GM23338 (cell line): ENCODE measurements around the gene RUVBL2. TPM values are rescaled to one million over a fixed set of nuclear protein-coding genes. Genes with fewer than 3 reads are reported as not detected.

Experiments used
- ATAC-seq: fragments of 200-7000 bp; cut with Tn5 transposase; 3 replicates; pipeline ENCODE4 v1.9.1; 2020
- DNase-seq: peaks from one replicate; pipeline ENCODE4 v3.0.0-alpha.2; 2015; ENCODE audit warnings: low spot score
- H2AFZ ChIP-seq: fragments of 200-600 bp; sonication (generic); 2 replicates; pipeline ENCODE4 v1.8.0; 2016; ENCODE audit warnings: antibody characterized with exemption, mild to moderate bottlenecking, moderate library complexity
- H3F3A ChIP-seq: fragments of 200-600 bp; sonication (generic); replicated peaks from 2 replicates; pipeline ENCODE4 v1.8.0; 2017; ENCODE audit warnings: antibody characterized with exemption, mixed run types, low read depth
- H3K27ac ChIP-seq: fragments of 200-600 bp; sonication (generic); 2 replicates; pipeline ENCODE4 v1.6.1; 2016; ENCODE audit warnings: low read depth
- H3K27me3 ChIP-seq: fragments of 200-600 bp; sonication (generic); 2 replicates; pipeline ENCODE4 v1.8.0; 2016; ENCODE audit warnings: mild to moderate bottlenecking, mixed run types, moderate library complexity; ENCODE audit not compliant: insufficient read depth
- H3K36me3 ChIP-seq: fragments of 200-600 bp; sonication (generic); 2 replicates; pipeline ENCODE4 v1.8.0; 2016; ENCODE audit warnings: mild to moderate bottlenecking; ENCODE audit not compliant: insufficient read depth
- H3K4me1 ChIP-seq: fragments of 200-600 bp; sonication (generic); 2 replicates; pipeline ENCODE4 v1.8.0; 2016; ENCODE audit warnings: mild to moderate bottlenecking, moderate library complexity; ENCODE audit not compliant: insufficient read depth
- H3K4me2 ChIP-seq: fragments of 200-600 bp; sonication (generic); 2 replicates; pipeline ENCODE4 v1.7.1; 2017; ENCODE audit warnings: mixed run types
- H3K4me3 ChIP-seq: fragments of 200-600 bp; sonication (generic); 2 replicates; pipeline ENCODE4 v1.6.1; 2016; ENCODE audit warnings: mixed run types
- H3K79me2 ChIP-seq: fragments of 200-600 bp; sonication (generic); replicated peaks from 2 replicates; pipeline ENCODE4 v1.8.0; 2017; ENCODE audit warnings: mild to moderate bottlenecking; ENCODE audit not compliant: insufficient read depth
- H3K9me2 ChIP-seq: fragments of 200-600 bp; sonication (generic); 2 replicates; pipeline ENCODE4 v1.8.0; 2017; ENCODE audit not compliant: insufficient read depth
- H4K20me1 ChIP-seq: fragments of 200-600 bp; sonication (generic); replicated peaks from 2 replicates; pipeline ENCODE4 v1.8.0; 2017; ENCODE audit warnings: mild to moderate bottlenecking; ENCODE audit not compliant: insufficient read depth
- H3K27ac Mint-ChIP-seq: 2 replicates; pipeline ENCODE4 v1.8.0; 2020; ENCODE audit warnings: inconsistent platforms, mild to moderate bottlenecking, moderate library complexity, mixed read lengths
- H3K27me3 Mint-ChIP-seq: 3 replicates; pipeline ENCODE4 v1.8.0; 2022; ENCODE audit warnings: low read depth, mild to moderate bottlenecking, moderate library complexity, mixed read lengths, inconsistent platforms; ENCODE audit not compliant: insufficient read depth, poor library complexity
- H3K36me3 Mint-ChIP-seq: 3 replicates; pipeline ENCODE4 v1.8.0; 2021; ENCODE audit warnings: low read depth, mild to moderate bottlenecking, inconsistent platforms, moderate library complexity, mixed read lengths
- H3K4me1 Mint-ChIP-seq: 3 replicates; pipeline ENCODE4 v1.8.0; 2020; ENCODE audit warnings: mild to moderate bottlenecking, inconsistent platforms, mixed read lengths
- H3K4me3 Mint-ChIP-seq: 3 replicates; pipeline ENCODE4 v1.8.0; 2021; ENCODE audit warnings: moderate library complexity, mild to moderate bottlenecking, inconsistent platforms, mixed read lengths
- H3K9me3 Mint-ChIP-seq: 3 replicates; pipeline ENCODE4 v1.8.0; 2020; ENCODE audit warnings: moderate library complexity, mild to moderate bottlenecking, inconsistent platforms, mixed read lengths
- CREB1 ChIP-seq: fragments of 250-450 bp; sonication (Bioruptor Pico); IDR thresholded peaks from 2 replicates; pipeline ENCODE4 v1.5.0; 2020; ENCODE audit warnings: low read depth, mild to moderate bottlenecking, moderate library complexity
- EZH2 ChIP-seq: fragments of 200-600 bp; sonication (generic); IDR thresholded peaks from one replicate; pipeline ENCODE4 v1.8.0; 2017; ENCODE audit warnings: antibody characterized with exemption, mild to moderate bottlenecking, low read depth; ENCODE audit not compliant: unreplicated experiment
- EZH2phosphoT487 ChIP-seq: fragments of 200-600 bp; sonication (generic); IDR thresholded peaks from one replicate; pipeline ENCODE4 v1.8.1; 2018; ENCODE audit warnings: antibody characterized with exemption; ENCODE audit not compliant: unreplicated experiment
- JUNB ChIP-seq: IDR thresholded peaks from one replicate; pipeline ENCODE4 v1.6.1; 2016; ENCODE audit warnings: antibody characterized with exemption; ENCODE audit not compliant: unreplicated experiment
- NANOG ChIP-seq: IDR thresholded peaks from 2 replicates; pipeline ENCODE4 v1.6.1; 2016; ENCODE audit warnings: antibody characterized with exemption, borderline replicate concordance
- POLR2AphosphoS5 ChIP-seq: IDR thresholded peaks from 2 replicates; pipeline ENCODE4 v1.6.1; 2016; ENCODE audit warnings: antibody characterized with exemption, low read depth
- STAT1 ChIP-seq: IDR thresholded peaks from one replicate; pipeline ENCODE4 v1.6.1; 2016; ENCODE audit warnings: antibody characterized with exemption; ENCODE audit not compliant: unreplicated experiment
- ZNF114 ChIP-seq: fragments of 250-450 bp; sonication (Bioruptor Pico); IDR thresholded peaks from 2 replicates; pipeline ENCODE4 v1.5.0; 2020; ENCODE audit warnings: mild to moderate bottlenecking, moderate library complexity
- ZNF331 ChIP-seq: fragments of 250-450 bp; sonication (Bioruptor Pico); IDR thresholded peaks from 2 replicates; pipeline ENCODE4 v1.5.0; 2020; ENCODE audit warnings: low read depth, mild to moderate bottlenecking, moderate library complexity
- polyA plus RNA-seq: library from polyadenylated mRNA; unstranded; fragments of >200 nt; fragmentation: Nextera tagmentation; extraction: Ambion mirVana; gene quantifications from 2 replicates; pipeline ENCODE4 v1.2.1, GENCODE V29; 2016
- total RNA-seq: library from RNA; depleted of rRNA; stranded (reverse); fragments of >200 nt; shearing (Covaris generic); gene quantifications from 2 replicates; pipeline ENCODE4 v1.2.3, GENCODE V29; 2014
- TF ChIP-seq, protein P1 (sequence below): fragments of 250-450 bp; sonication (Bioruptor Pico); IDR thresholded peaks from 2 replicates; pipeline ENCODE4 v1.5.0; 2020; ENCODE audit warnings: mild to moderate bottlenecking, moderate library complexity
- TF ChIP-seq, protein P2 (sequence below), 2 experiments: fragments of 200-600 bp in 1 of 2; sonication (generic) in 1 of 2; conservative IDR thresholded peaks; 2 replicates each; pipeline versions ENCODE4 v1.5.1 to v1.6.1; 2016 to 2017; ENCODE audit warnings: antibody characterized with exemption in 2 of 2, low read depth in 2 of 2, mild to moderate bottlenecking in 2 of 2, moderate library complexity in 1 of 2
- TF ChIP-seq, protein P3 (sequence below): IDR thresholded peaks from one replicate; pipeline ENCODE4 v1.6.1; 2018; ENCODE audit warnings: antibody characterized with exemption; ENCODE audit not compliant: unreplicated experiment
- TF ChIP-seq, protein P4 (sequence below): IDR thresholded peaks from 2 replicates; pipeline ENCODE4 v1.6.1; 2016; ENCODE audit warnings: antibody characterized with exemption

The RUVBL2 gene
- total and polyA plus RNA-seq, 2 experiments from 2014 or later: 196 to 252 TPM

DNA sequence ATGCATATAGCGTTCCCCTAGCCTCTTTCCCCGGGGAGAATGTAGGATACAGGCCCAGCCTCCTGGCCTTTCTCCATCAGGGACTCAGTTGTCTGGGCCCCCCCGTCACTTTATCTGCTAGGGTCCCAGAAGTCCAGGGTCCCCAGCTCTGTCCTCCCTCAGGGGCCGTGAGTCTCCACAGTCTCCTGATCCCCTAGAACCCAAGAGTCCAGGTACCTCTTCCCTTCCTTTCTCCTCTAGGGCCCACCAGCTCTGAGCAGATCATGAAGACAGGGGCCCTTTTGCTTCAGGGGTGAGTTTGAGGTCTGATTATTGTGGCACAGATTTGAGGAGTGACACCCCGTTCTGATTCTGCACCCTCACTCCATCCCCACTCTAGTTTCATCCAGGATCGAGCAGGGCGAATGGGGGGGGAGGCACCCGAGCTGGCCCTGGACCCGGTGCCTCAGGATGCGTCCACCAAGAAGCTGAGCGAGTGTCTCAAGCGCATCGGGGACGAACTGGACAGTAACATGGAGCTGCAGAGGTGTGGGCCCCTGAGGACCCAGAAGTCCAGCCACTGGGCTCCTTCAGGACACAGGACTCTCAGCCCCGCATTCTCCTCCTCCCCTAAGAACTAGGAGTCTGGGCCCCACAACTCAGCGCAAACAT, 38.3 kb upstream of the RUVBL2 start:
- Mint-ChIP-seq H3K27me3 (peaks cover 18% of the 10 kb centered on the region), H3K36me3 (peaks cover 42% of the 10 kb centered on the region), H3K9me3 (no peaks in the 10 kb centered on the region), H3K27ac (peak overlapping the region; percentile 94), H3K4me3 (peak overlapping the region; percentile 77), H3K4me1 (peaks cover 16% of the 10 kb centered on the region)
- peaks cover 29% of the 10 kb centered on the region for H3K79me2 ChIP-seq
- H3K4me3 ChIP-seq: peak overlapping the region; percentile 88
- TF ChIP-seq, protein P1, sequence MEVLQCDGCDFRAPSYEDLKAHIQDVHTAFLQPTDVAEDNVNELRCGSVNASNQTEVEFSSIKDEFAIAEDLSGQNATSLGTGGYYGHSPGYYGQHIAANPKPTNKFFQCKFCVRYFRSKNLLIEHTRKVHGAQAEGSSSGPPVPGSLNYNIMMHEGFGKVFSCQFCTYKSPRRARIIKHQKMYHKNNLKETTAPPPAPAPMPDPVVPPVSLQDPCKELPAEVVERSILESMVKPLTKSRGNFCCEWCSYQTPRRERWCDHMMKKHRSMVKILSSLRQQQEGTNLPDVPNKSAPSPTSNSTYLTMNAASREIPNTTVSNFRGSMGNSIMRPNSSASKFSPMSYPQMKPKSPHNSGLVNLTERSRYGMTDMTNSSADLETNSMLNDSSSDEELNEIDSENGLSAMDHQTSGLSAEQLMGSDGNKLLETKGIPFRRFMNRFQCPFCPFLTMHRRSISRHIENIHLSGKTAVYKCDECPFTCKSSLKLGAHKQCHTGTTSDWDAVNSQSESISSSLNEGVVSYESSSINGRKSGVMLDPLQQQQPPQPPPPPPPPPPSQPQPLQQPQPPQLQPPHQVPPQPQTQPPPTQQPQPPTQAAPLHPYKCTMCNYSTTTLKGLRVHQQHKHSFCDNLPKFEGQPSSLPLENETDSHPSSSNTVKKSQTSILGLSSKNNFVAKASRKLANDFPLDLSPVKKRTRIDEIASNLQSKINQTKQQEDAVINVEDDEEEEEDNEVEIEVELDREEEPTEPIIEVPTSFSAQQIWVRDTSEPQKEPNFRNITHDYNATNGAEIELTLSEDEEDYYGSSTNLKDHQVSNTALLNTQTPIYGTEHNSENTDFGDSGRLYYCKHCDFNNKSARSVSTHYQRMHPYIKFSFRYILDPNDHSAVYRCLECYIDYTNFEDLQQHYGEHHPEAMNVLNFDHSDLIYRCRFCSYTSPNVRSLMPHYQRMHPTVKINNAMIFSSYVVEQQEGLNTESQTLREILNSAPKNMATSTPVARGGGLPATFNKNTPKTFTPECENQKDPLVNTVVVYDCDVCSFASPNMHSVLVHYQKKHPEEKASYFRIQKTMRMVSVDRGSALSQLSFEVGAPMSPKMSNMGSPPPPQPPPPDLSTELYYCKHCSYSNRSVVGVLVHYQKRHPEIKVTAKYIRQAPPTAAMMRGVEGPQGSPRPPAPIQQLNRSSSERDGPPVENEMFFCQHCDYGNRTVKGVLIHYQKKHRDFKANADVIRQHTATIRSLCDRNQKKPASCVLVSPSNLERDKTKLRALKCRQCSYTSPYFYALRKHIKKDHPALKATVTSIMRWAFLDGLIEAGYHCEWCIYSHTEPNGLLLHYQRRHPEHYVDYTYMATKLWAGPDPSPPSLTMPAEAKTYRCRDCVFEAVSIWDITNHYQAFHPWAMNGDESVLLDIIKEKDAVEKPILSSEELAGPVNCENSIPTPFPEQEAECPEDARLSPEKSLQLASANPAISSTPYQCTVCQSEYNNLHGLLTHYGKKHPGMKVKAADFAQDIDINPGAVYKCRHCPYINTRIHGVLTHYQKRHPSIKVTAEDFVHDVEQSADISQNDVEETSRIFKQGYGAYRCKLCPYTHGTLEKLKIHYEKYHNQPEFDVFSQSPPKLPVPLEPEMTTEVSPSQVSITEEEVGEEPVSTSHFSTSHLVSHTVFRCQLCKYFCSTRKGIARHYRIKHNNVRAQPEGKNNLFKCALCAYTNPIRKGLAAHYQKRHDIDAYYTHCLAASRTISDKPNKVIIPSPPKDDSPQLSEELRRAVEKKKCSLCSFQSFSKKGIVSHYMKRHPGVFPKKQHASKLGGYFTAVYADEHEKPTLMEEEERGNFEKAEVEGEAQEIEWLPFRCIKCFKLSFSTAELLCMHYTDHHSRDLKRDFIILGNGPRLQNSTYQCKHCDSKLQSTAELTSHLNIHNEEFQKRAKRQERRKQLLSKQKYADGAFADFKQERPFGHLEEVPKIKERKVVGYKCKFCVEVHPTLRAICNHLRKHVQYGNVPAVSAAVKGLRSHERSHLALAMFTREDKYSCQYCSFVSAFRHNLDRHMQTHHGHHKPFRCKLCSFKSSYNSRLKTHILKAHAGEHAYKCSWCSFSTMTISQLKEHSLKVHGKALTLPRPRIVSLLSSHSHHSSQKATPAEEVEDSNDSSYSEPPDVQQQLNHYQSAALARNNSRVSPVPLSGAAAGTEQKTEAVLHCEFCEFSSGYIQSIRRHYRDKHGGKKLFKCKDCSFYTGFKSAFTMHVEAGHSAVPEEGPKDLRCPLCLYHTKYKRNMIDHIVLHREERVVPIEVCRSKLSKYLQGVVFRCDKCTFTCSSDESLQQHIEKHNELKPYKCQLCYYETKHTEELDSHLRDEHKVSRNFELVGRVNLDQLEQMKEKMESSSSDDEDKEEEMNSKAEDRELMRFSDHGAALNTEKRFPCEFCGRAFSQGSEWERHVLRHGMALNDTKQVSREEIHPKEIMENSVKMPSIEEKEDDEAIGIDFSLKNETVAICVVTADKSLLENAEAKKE: no peak
- TF ChIP-seq ZNF331 (CRISPR knock-in tag) (no peak), JUNB (no peak), POLR2AphosphoS5 (no peak), EZH2phosphoT487 (no peak), NANOG (no peak), ZNF114 (CRISPR knock-in tag) (no peak), EZH2 (no peak), STAT1 (no peak), CREB1 (no peak)
- TF ChIP-seq, protein P2, sequence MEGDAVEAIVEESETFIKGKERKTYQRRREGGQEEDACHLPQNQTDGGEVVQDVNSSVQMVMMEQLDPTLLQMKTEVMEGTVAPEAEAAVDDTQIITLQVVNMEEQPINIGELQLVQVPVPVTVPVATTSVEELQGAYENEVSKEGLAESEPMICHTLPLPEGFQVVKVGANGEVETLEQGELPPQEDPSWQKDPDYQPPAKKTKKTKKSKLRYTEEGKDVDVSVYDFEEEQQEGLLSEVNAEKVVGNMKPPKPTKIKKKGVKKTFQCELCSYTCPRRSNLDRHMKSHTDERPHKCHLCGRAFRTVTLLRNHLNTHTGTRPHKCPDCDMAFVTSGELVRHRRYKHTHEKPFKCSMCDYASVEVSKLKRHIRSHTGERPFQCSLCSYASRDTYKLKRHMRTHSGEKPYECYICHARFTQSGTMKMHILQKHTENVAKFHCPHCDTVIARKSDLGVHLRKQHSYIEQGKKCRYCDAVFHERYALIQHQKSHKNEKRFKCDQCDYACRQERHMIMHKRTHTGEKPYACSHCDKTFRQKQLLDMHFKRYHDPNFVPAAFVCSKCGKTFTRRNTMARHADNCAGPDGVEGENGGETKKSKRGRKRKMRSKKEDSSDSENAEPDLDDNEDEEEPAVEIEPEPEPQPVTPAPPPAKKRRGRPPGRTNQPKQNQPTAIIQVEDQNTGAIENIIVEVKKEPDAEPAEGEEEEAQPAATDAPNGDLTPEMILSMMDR (conservative IDR thresholded peaks at IDR 0.05; ENCODE audit: low read depth in 2 of 2): no peak
- TF ChIP-seq, protein P3, sequence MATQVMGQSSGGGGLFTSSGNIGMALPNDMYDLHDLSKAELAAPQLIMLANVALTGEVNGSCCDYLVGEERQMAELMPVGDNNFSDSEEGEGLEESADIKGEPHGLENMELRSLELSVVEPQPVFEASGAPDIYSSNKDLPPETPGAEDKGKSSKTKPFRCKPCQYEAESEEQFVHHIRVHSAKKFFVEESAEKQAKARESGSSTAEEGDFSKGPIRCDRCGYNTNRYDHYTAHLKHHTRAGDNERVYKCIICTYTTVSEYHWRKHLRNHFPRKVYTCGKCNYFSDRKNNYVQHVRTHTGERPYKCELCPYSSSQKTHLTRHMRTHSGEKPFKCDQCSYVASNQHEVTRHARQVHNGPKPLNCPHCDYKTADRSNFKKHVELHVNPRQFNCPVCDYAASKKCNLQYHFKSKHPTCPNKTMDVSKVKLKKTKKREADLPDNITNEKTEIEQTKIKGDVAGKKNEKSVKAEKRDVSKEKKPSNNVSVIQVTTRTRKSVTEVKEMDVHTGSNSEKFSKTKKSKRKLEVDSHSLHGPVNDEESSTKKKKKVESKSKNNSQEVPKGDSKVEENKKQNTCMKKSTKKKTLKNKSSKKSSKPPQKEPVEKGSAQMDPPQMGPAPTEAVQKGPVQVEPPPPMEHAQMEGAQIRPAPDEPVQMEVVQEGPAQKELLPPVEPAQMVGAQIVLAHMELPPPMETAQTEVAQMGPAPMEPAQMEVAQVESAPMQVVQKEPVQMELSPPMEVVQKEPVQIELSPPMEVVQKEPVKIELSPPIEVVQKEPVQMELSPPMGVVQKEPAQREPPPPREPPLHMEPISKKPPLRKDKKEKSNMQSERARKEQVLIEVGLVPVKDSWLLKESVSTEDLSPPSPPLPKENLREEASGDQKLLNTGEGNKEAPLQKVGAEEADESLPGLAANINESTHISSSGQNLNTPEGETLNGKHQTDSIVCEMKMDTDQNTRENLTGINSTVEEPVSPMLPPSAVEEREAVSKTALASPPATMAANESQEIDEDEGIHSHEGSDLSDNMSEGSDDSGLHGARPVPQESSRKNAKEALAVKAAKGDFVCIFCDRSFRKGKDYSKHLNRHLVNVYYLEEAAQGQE: no peak
- TF ChIP-seq, protein P4, sequence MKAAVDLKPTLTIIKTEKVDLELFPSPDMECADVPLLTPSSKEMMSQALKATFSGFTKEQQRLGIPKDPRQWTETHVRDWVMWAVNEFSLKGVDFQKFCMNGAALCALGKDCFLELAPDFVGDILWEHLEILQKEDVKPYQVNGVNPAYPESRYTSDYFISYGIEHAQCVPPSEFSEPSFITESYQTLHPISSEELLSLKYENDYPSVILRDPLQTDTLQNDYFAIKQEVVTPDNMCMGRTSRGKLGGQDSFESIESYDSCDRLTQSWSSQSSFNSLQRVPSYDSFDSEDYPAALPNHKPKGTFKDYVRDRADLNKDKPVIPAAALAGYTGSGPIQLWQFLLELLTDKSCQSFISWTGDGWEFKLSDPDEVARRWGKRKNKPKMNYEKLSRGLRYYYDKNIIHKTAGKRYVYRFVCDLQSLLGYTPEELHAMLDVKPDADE: no peak
- H3F3A ChIP-seq: peaks cover 22% of the 10 kb centered on the region
- H3K9me2 ChIP-seq: no peaks in the 10 kb centered on the region
- peaks cover 13% of the 10 kb centered on the region for H4K20me1 ChIP-seq
- peak overlapping the region; percentile 92 for H3K27ac ChIP-seq
- H3K27me3 ChIP-seq: no peaks in the 10 kb centered on the region
- no peak for ATAC-seq
- DNase-seq: no peak
- peaks cover 10% of the 10 kb centered on the region for H3K36me3 ChIP-seq
- H3K4me2 ChIP-seq: peak overlapping the region; percentile 99
- peaks cover 12% of the 10 kb centered on the region; the same call in 1 of the 2 replicates for H3K4me1 ChIP-seq
- H2AFZ ChIP-seq: no peak overlapping the region
